K562 (cell line): ENCODE results near the gene CDK1. TPM values are rescaled to one million over a fixed set of nuclear protein-coding genes. Genes with fewer than 3 reads are reported as not detected.

Experiments used
- ATAC-seq: fragments of 200-7000 bp; cut with Tn5 transposase; 3 replicates; pipeline ENCODE4 v1.9.1; 2020; ENCODE audit warnings: moderate library complexity
- BruUV-seq: library from RNA; stranded (reverse); fragments of 400-500 nt; replicated peaks from 2 replicates; lab custom pipeline; 2021; lab: Mats Ljungman, UMichigan
- CTCF ChIA-PET: fragments of 300-600 bp; formaldehyde crosslinking; extraction: SDS; loops from one replicate; lab custom pipeline; 2021; ENCODE audit warnings: low intra/inter-chr PET ratio; lab: Yijun Ruan, JAX
- POLR2A ChIA-PET: fragments of 300-600, 350-650 bp; sonication (Branson Sonifier 250); formaldehyde crosslinking; extraction: SDS; loops from one replicate; lab custom pipeline; 2021; ENCODE audit warnings: antibody characterized with exemption, inconsistent platforms; lab: Yijun Ruan, JAX
- DNase-seq, 4 experiments: peaks; one replicate each; pipeline versions ENCODE4 v3.0.0 to v3.0.0-alpha.2; 2011 to 2018; ENCODE audit warnings: low spot score in 3 of 4, mixed read lengths in 3 of 4; ENCODE audit errors: extremely low read depth in 1 of 4
- FAIRE-seq: peaks from 2 replicates; lab custom pipeline; 2011; peaks lifted over from hg19 to GRCh38; lab: Jason Lieb, UNC
- H2AFZ ChIP-seq: 2 replicates; pipeline ENCODE4 v1.6.0; 2011; ENCODE audit warnings: low read depth, low read length, control low read depth, inconsistent platforms
- H3K27ac ChIP-seq: fragments of 200-600 bp; 3 replicates; pipeline ENCODE4 v1.8.0; 2011; ENCODE audit warnings: low read depth, mild to moderate bottlenecking, control low read depth, inconsistent platforms, low read length, moderate library complexity, mixed read lengths; ENCODE audit errors: extremely low read depth
- H3K27me3 ChIP-seq, 2 experiments: fragments of 300-600 bp in 1 of 2; 2 replicates in 1 of 2; 3 replicates in 1 of 2; pipeline versions ENCODE4 v1.6.0 to v1.8.0; 2011; ENCODE audit warnings: inconsistent platforms in 2 of 2, low read length in 2 of 2, mild to moderate bottlenecking in 1 of 2, mixed read lengths in 1 of 2, moderate library complexity in 1 of 2; ENCODE audit not compliant: control insufficient read depth in 2 of 2, insufficient read depth in 2 of 2
- H3K36me3 ChIP-seq: fragments of 300-600 bp; 3 replicates; pipeline ENCODE4 v1.8.0; 2011; ENCODE audit warnings: mild to moderate bottlenecking, low read length, inconsistent platforms; ENCODE audit not compliant: control insufficient read depth, insufficient read depth
- H3K4me1 ChIP-seq, 2 experiments: fragments of 200-600 bp in 1 of 2; replicated peaks in 1 of 2; 2 replicates in 1 of 2; 3 replicates in 1 of 2; pipeline versions ENCODE4 v1.5.1 to v1.8.0; 2011; ENCODE audit warnings: inconsistent platforms in 2 of 2, low read length in 2 of 2, mild to moderate bottlenecking in 1 of 2, mixed read lengths in 1 of 2, moderate library complexity in 1 of 2; ENCODE audit not compliant: control insufficient read depth in 2 of 2, insufficient read depth in 2 of 2
- H3K4me2 ChIP-seq: 2 replicates; pipeline ENCODE4 v1.6.1; 2011; ENCODE audit warnings: low read length, control low read depth, inconsistent platforms, mixed read lengths; ENCODE audit not compliant: insufficient read depth
- H3K4me3 ChIP-seq: fragments of 200-600 bp; sonication (generic), shearing (Covaris generic); 2 replicates; pipeline ENCODE4 v1.5.1; 2016; ENCODE audit warnings: control low read depth, inconsistent platforms
- H3K79me2 ChIP-seq: fragments of 200-600 bp; 3 replicates; pipeline ENCODE4 v1.8.0; 2011; ENCODE audit warnings: low read length, inconsistent platforms; ENCODE audit not compliant: control insufficient read depth, insufficient read depth
- H3K9ac ChIP-seq, 2 experiments: 2 replicates each; pipeline versions ENCODE4 v1.6.0 to v1.6.1; 2011; ENCODE audit warnings: low read depth in 2 of 2, low read length in 2 of 2, control low read depth in 1 of 2, inconsistent platforms in 1 of 2, mild to moderate bottlenecking in 1 of 2, mixed read lengths in 1 of 2; ENCODE audit not compliant: insufficient read depth in 1 of 2
- H3K9me1 ChIP-seq: one replicate; pipeline ENCODE4 v1.6.0; 2011; ENCODE audit warnings: inconsistent platforms, mild to moderate bottlenecking, low read length, moderate library complexity; ENCODE audit not compliant: control insufficient read depth, insufficient read depth
- H3K9me3 ChIP-seq: replicated peaks from 2 replicates; pipeline ENCODE4 v1.5.1; 2011; ENCODE audit warnings: low read depth, low read length, inconsistent platforms; ENCODE audit not compliant: control insufficient read depth, insufficient read depth
- H4K20me1 ChIP-seq: replicated peaks from 2 replicates; pipeline ENCODE4 v1.6.1; 2011; ENCODE audit warnings: low read length, inconsistent platforms, mixed read lengths; ENCODE audit not compliant: control insufficient read depth, insufficient read depth
- CREB1 ChIP-seq, 2 experiments: sonication (generic) in 1 of 2; formaldehyde crosslinking in 1 of 2; IDR thresholded peaks; 2 replicates each; pipeline versions ENCODE4 v1.6.1 to v1.8.0; 2012 to 2022; ENCODE audit warnings: inconsistent platforms in 1 of 2, mild to moderate bottlenecking in 1 of 2, missing genetic modification reagents in 1 of 2, moderate library complexity in 1 of 2
- GMEB1 ChIP-seq: fragments of 250-450 bp; sonication (Bioruptor Pico); IDR thresholded peaks from 2 replicates; pipeline ENCODE4 v1.4.0; 2020; ENCODE audit warnings: mild to moderate bottlenecking
- JUN ChIP-seq, 2 experiments: sonication (generic) in 1 of 2; formaldehyde crosslinking in 1 of 2; IDR thresholded peaks; 2 replicates each; pipeline versions ENCODE4 v1.6.1 to v1.8.0; 2012 to 2022; ENCODE audit warnings: borderline replicate concordance in 2 of 2, mild to moderate bottlenecking in 2 of 2, improper control_type of control experiment in 1 of 2, low read depth in 1 of 2, low read length in 1 of 2, missing genetic modification reagents in 1 of 2
- KDM4B ChIP-seq, 2 experiments: fragments of 450-650 bp in 1 of 2; sonication (generic) in 1 of 2; IDR thresholded peaks; 2 replicates each; pipeline ENCODE4 v1.6.1; 2016 to 2017; ENCODE audit warnings: borderline replicate concordance in 2 of 2, antibody characterized with exemption in 1 of 2, low read depth in 1 of 2, mild to moderate bottlenecking in 1 of 2
- MECOM ChIP-seq: fragments of 250-450 bp; sonication (Bioruptor Pico); IDR thresholded peaks from 2 replicates; pipeline ENCODE4 v1.8.0; 2022; ENCODE audit warnings: inconsistent platforms
- MED1 ChIP-seq: sonication (generic); formaldehyde crosslinking; IDR thresholded peaks from 2 replicates; pipeline ENCODE4 v1.8.1; 2023; ENCODE audit warnings: missing genetic modification reagents, borderline replicate concordance
- PPARD ChIP-seq: fragments of 250-450 bp; sonication (Bioruptor Pico); IDR thresholded peaks from 2 replicates; pipeline ENCODE4 v1.8.0; 2022; ENCODE audit warnings: inconsistent platforms, mild to moderate bottlenecking, moderate library complexity
- PTTG1 ChIP-seq: fragments of 450-650 bp; IDR thresholded peaks from 2 replicates; pipeline ENCODE4 v1.6.1; 2016; ENCODE audit warnings: low read depth, mild to moderate bottlenecking, missing genetic modification characterization, missing compliant biosample characterization
- RBM22 ChIP-seq: fragments of 200-400 bp; formaldehyde crosslinking; IDR thresholded peaks from 2 replicates; pipeline ENCODE4 v1.6.1; 2018; ENCODE audit warnings: low read length, low read depth; ENCODE audit not compliant: poor library complexity, severe bottlenecking
- SIN3A ChIP-seq, 2 experiments: fragments of 150-350 bp in 1 of 2; IDR thresholded peaks; 2 replicates each; pipeline ENCODE4 v1.6.1; 2011 to 2016; ENCODE audit warnings: borderline replicate concordance in 2 of 2, low read depth in 2 of 2, low read length in 2 of 2, mild to moderate bottlenecking in 2 of 2, moderate library complexity in 2 of 2; ENCODE audit not compliant: control insufficient read depth in 1 of 2
- SIRT6 ChIP-seq: IDR thresholded peaks from one replicate; pipeline ENCODE4 v1.6.1; 2012; ENCODE audit warnings: low read depth, mild to moderate bottlenecking, control low read depth, inconsistent platforms, low read length, moderate library complexity
- WGBS: fragments of 100-300 bp; shearing (Covaris generic); methylation state at CpG from one replicate; pipeline ENCODE4 v1.1.6; 2016; ENCODE audit warnings: low coverage, mixed read lengths; ENCODE audit not compliant: insufficient coverage; ENCODE audit errors: missing lambda C conversion rate; 5-methylcytosine and 5-hydroxymethylcytosine counted together
- in situ Hi-C: fragments of 300-500 bp; cut with MboI; formaldehyde crosslinking; loops from 4 replicates; pipeline ENCODE4 v1.15.0; 2018; ENCODE audit warnings: inconsistent platforms, mixed read lengths
- intact Hi-C: fragments of 100-400 bp; cut with micrococcal nuclease; formaldehyde crosslinking; loops from 2 replicates; pipeline ENCODE4 v1.14.2; 2022
- polyA plus RNA-seq, 8 experiments: library from polyadenylated mRNA; depleted of rRNA in 4 of 8; stranded (reverse) in 5 of 8; unstranded in 3 of 8; fragments of >200 nt; fragmentation: Nextera tagmentation in 2 of 8; fragmentation: Illumina TruSeq in 1 of 8; extraction: Ambion mirVana in 2 of 8; extraction: Trizol in 1 of 8; gene quantifications; 2 replicates each; pipeline versions ENCODE4 v1.2.1 to v1.2.3, GENCODE V29; 2011 to 2014; ENCODE audit warnings: inconsistent platforms in 1 of 8, missing spikeins in 1 of 8
- total RNA-seq, 7 experiments: library from RNA; depleted of rRNA in 6 of 7; stranded (reverse); fragments of >200 nt in 6 of 7; fragmentation: Illumina TruSeq in 2 of 7; extraction: Trizol in 2 of 7; gene quantifications; 2 replicates each; pipeline versions ENCODE4 v1.2.1 to v1.2.3, GENCODE V29; 2011 to 2021; ENCODE audit warnings: low replicate concordance in 1 of 7

The CDK1 gene
- total and polyA plus RNA-seq, 9 of the 15 experiments (the other 6 are each of a cell fraction or from before 2014, with no cell fraction given): 156 to 685 (median 236) TPM

- TF ChIP-seq PPARD (CRISPR knock-in tag): no peak
Measured at GRCh38 chr10:60762554-60762953, 15.7 kb upstream of the CDK1 start (continued).

- DNase-seq: no peak
- H3K4me3 ChIP-seq: no peak overlapping the region
- no peak overlapping the region for H3K4me2 ChIP-seq
- peaks cover 0 to 13% of the 10 kb centered on the region in 2 experiments; a peak in 3 of 5 replicates for H3K27me3 ChIP-seq
- no peaks in the 10 kb centered on the region for H4K20me1 ChIP-seq
- no peaks in the 10 kb centered on the region for H3K36me3 ChIP-seq
- no peaks in the 10 kb centered on the region for H3K9me3 ChIP-seq
- BruUV-seq: no TSS peak
- 15% methylated on average over 6 of the region's 6 CpGs for WGBS
- CTCF ChIA-PET: no interaction called here
- H3K4me1 ChIP-seq: no peaks in the 10 kb centered on the region
- FAIRE-seq: no peak
- no peak overlapping the region for H2AFZ ChIP-seq
- in situ Hi-C loops (no loop called here), intact Hi-C loops (loop anchor here (5.0 kb wide), 2 partner anchors 120 to 310 kb away; no protein-coding TSS in a partner anchor)
- H3K9ac ChIP-seq: no peak overlapping the region
- POLR2A ChIA-PET: interaction anchor here (4.7 kb wide), 1 partner anchor 11 kb away, joined by 26 read pairs; the partner anchor contains the start of gene CDK1
- H3K27ac ChIP-seq: no peak overlapping the region
- no peak for ATAC-seq
- no peaks in the 10 kb centered on the region for H3K79me2 ChIP-seq
- H3K9me1 ChIP-seq: no peaks in the 10 kb centered on the region
- TF ChIP-seq RBM22 (no peak), SIRT6 (no peak), GMEB1 (CRISPR knock-in tag) (no peak), SIN3A (IDR thresholded peaks at IDR 0.05; ENCODE audit: borderline replicate concordance in 2 of 2, control insufficient read depth in 1 of 2, low read depth in 2 of 2, low read length in 2 of 2) (no peak), KDM4B (IDR thresholded peaks at IDR 0.05; ENCODE audit: borderline replicate concordance in 2 of 2, low read depth in 1 of 2) (no peak), JUN (IDR thresholded peaks at IDR 0.05; ENCODE audit: borderline replicate concordance, low read depth, low read length) (no peak), JUN (CRISPR knock-in tag; IDR thresholded peaks at IDR 0.05; ENCODE audit: borderline replicate concordance) (no peak), PTTG1 (tag) (no peak), MED1 (CRISPR knock-in tag) (no peak), CREB1 (IDR thresholded peaks at IDR 0.05) (no peak), CREB1 (CRISPR knock-in tag; IDR thresholded peaks at IDR 0.05) (no peak), MECOM (no peak)
Measured at GRCh38 chr10:60767424-60767823, 10.9 kb upstream of the CDK1 start.
